SIG-M5 treated with dmso at 0.1 percent for 504 hours (cell line): ENCODE measurements around the gene DENND1B.
"Not testable (repeated sequence)": the region's sequence is repeated elsewhere in the genome, so short reads cannot be mapped to it uniquely, and the experiment has no call there.

Experiments used
- DNase-seq: peaks from one replicate; lab custom pipeline; 2025; ENCODE audit not compliant: unreplicated experiment; lab: John Stamatoyannopoulos, UW

Gene DENND1B

GRCh38 chr1:197572169-197572568, 203.1 kb downstream of the DENND1B start:
- no peak for DNase-seq

GRCh38 chr1:197567442-197567841, 207.8 kb downstream of the DENND1B start:
- no peak for DNase-seq

- DNase-seq = no peak
These were observed 214.2 kb downstream of the DENND1B start for GRCh38 chr1:197561041-197561440.

GRCh38 chr1:197559655-197560054, 215.6 kb downstream of the DENND1B start:
- DNase-seq = no peak

- DNase-seq = no peak
These were observed 216.0 kb downstream of the DENND1B start for GRCh38 chr1:197559244-197559643.

- no peak for DNase-seq
These were observed 218.0 kb downstream of the DENND1B start for GRCh38 chr1:197557302-197557701.

- DNase-seq = no peak
These were observed 222.0 kb downstream of the DENND1B start for GRCh38 chr1:197553281-197553680.

- DNase-seq = no peak
These were observed 228.3 kb downstream of the DENND1B start for GRCh38 chr1:197546989-197547388.

GRCh38 chr1:197544553-197544952, 230.7 kb downstream of the DENND1B start:
- DNase-seq = no peak

GRCh38 chr1:197544130-197544529, 231.2 kb downstream of the DENND1B start:
- DNase-seq = no peak

GRCh38 chr1:197541411-197541810, 233.9 kb downstream of the DENND1B start:
- no peak for DNase-seq

- DNase-seq = peak; percentile 71
These were observed 248.4 kb downstream of the DENND1B start for GRCh38 chr1:197526736-197527371.

GRCh38 chr1:197521118-197521739, 254.1 kb downstream of the DENND1B start:
- peak; percentile 47 for DNase-seq

- peak; percentile 63 for DNase-seq
These were observed 255.4 kb downstream of the DENND1B start for GRCh38 chr1:197519741-197520334.

- no peak for DNase-seq
These were observed 259.9 kb downstream of the DENND1B start for GRCh38 chr1:197515421-197515820.

- DNase-seq = no peak
These were observed 264.4 kb downstream of the DENND1B start for GRCh38 chr1:197510691-197511378.

GRCh38 chr1:197496722-197497121, 278.6 kb downstream of the DENND1B start:
- no peak for DNase-seq

- DNase-seq = not testable (repeated sequence)
These were observed 283.8 kb downstream of the DENND1B start for GRCh38 chr1:197491505-197491904.

- no peak for DNase-seq
These were observed 288.3 kb downstream of the DENND1B start for GRCh38 chr1:197486946-197487345.

- peak; percentile 63 for DNase-seq
These were observed 289.5 kb downstream of the DENND1B start for GRCh38 chr1:197485790-197486189.

- no peak for DNase-seq
These were observed 294.2 kb downstream of the DENND1B start for GRCh38 chr1:197481101-197481500.

- DNase-seq = no peak
These were observed 294.8 kb downstream of the DENND1B start for GRCh38 chr1:197480446-197480845.
